Measurements from ENCODE around the gene MLLT6. TPM values are rescaled to one million over a fixed set of nuclear protein-coding genes. Genes with fewer than 3 reads are reported as not detected.

MLLT6 gene
- total RNA-seq, 1 experiment from 2014 or later, result 72.5 TPM

DNA sequence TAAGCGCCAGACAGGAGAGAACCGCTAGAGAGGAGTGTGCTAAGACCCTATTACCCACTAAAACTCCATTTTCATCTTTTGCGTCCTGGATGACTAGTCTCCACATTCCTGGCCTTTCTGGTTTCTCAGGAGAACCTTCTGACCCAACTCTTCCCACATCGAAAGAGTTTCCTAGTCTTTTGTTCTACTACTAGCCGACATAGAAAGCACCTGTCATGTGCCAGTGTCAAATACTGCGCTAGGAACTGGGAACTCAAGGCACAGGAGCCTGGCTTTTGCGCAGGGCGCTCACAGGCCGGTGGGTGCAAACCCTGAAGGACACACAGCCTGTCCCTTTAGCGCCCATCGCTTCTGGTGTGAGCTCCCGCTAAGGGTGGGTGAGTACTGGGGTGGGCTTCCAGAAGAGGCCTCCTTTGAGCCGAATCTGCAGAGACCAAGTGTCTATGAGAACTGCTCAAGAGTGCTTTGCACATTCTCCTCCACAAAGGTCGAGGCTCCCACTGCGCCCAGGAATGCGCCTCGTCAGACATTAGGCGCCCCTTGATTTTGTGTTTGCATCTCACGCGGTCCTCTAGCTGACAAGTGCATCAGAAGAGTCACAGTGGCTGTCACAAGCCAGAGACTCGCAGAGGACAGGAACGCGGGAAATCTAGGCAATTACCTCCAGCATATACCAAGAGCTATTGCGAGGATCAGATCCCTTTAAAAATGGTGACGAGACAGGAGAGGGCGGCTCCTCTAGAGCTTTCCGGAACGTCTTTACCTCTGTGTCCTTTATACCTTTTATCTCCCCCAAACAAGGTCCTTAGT is 45.4 kb downstream of the MLLT6 start:
- Mint-ChIP-seq H3K4me1 (ENCODE audit: low read depth, unreplicated experiment) (peaks cover 30% of the 10 kb centered on the region), H3K9me3 (ENCODE audit: unreplicated experiment) (no peaks in the 10 kb centered on the region), H3K36me3 (ENCODE audit: insufficient read depth, unreplicated experiment) (peaks cover 56% of the 10 kb centered on the region), H3K4me3 (ENCODE audit: unreplicated experiment) (peak overlapping the region; percentile 79), H3K27ac (ENCODE audit: unreplicated experiment) (peak overlapping the region; percentile 80), H3K27me3 (ENCODE audit: insufficient read depth, unreplicated experiment) (peaks cover 2% of the 10 kb centered on the region)
- Histone ChIP-seq H3K9me3 (no peaks in the 10 kb centered on the region), H3K27me3 (replicated peaks; ENCODE audit: control insufficient read depth, insufficient read depth, low read length) (no peaks in the 10 kb centered on the region), H3K4me1 (peaks cover 29% of the 10 kb centered on the region), H3K36me3 (ENCODE audit: control insufficient read depth, insufficient read depth, low read length) (no peaks in the 10 kb centered on the region; the same call in 1 of the 2 replicates), H3K4me3 (ENCODE audit: low read depth, low read length) (peak overlapping the region; percentile 90)
- DNase-seq, result no peak
- intact Hi-C loops (cut with micrococcal nuclease; ENCODE audit: unreplicated experiment), result loop anchor here (5.0 kb wide), 1 partner anchor 402 kb away; the partner anchor contains the start of gene PLXDC1
- BruUV-seq (replicated peaks), result no TSS peak
- TF ChIP-seq, protein P1, sequence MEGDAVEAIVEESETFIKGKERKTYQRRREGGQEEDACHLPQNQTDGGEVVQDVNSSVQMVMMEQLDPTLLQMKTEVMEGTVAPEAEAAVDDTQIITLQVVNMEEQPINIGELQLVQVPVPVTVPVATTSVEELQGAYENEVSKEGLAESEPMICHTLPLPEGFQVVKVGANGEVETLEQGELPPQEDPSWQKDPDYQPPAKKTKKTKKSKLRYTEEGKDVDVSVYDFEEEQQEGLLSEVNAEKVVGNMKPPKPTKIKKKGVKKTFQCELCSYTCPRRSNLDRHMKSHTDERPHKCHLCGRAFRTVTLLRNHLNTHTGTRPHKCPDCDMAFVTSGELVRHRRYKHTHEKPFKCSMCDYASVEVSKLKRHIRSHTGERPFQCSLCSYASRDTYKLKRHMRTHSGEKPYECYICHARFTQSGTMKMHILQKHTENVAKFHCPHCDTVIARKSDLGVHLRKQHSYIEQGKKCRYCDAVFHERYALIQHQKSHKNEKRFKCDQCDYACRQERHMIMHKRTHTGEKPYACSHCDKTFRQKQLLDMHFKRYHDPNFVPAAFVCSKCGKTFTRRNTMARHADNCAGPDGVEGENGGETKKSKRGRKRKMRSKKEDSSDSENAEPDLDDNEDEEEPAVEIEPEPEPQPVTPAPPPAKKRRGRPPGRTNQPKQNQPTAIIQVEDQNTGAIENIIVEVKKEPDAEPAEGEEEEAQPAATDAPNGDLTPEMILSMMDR (IDR thresholded peaks at IDR 0.05; ENCODE audit: insufficient read depth in 1 of 2, low read depth in 1 of 2, low read length in 1 of 2, severe bottlenecking in 1 of 2, unreplicated experiment in 1 of 2), result no peak
- POLR2A ChIA-PET, result interaction anchor here (0.6 kb wide), 3 partner anchors 44 to 403 kb away, joined by 3 to 4 read pairs (median 3); no protein-coding TSS in a partner anchor
- CTCF ChIA-PET, result no interaction called here

DNA sequence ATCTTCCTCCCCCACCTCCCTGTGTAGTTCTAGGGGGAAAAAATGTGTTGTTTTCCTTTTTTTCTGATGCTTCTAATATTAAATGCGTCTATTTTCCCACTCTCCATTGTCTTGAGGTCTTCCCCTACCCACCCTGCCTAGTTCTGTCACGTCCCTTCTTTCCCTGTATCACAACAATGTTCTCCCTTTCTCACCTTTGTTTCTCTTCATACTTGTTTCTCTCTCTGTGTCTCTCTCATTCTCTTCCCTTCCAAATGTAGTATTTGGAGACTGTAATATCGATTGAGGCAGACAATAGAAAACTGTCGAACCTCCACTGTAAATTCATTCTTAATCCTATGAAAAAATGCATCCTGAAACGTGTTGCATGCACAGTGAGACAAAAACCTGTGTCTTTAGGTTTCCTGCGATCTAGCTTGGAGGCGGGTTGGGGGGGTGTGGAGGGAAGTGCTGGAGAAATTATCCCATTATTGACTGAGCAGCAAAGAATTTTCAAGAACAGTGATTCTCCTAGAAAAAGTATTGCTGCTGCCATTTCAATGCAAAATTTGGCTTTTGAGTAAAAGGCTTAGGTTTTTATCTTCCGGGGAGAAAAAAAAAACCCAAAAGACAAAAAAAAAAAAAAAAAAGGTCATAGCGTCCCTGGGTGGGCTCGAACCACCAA is 46.2 kb downstream of the MLLT6 start:
- peak overlapping the region; percentile 80 for H3K27ac Mint-ChIP-seq (ENCODE audit: unreplicated experiment)
- H3K4me1 Mint-ChIP-seq (ENCODE audit: low read depth, unreplicated experiment), result peaks cover 25% of the 10 kb centered on the region
- no peaks in the 10 kb centered on the region; the same call in 1 of the 2 replicates for H3K36me3 ChIP-seq (ENCODE audit: control insufficient read depth, insufficient read depth, low read length)
- peaks cover 58% of the 10 kb centered on the region for H3K36me3 Mint-ChIP-seq (ENCODE audit: insufficient read depth, unreplicated experiment)
- BruUV-seq (replicated peaks), result no TSS peak
- H3K9me3 ChIP-seq, result no peaks in the 10 kb centered on the region
- no peak for DNase-seq
- ChIA-PET CTCF (interaction anchor here (0.7 to 1.2 kb wide), 3 partner anchors 74 to 222 kb away, joined by 4 read pairs; no protein-coding TSS in a partner anchor), POLR2A (interaction anchor here (0.6 to 1.2 kb wide), 3 partner anchors 43 to 403 kb away, joined by 3 to 4 read pairs (median 3); no protein-coding TSS in a partner anchor)
- peaks cover 2% of the 10 kb centered on the region for H3K27me3 Mint-ChIP-seq (ENCODE audit: insufficient read depth, unreplicated experiment)
- H3K4me3 ChIP-seq (ENCODE audit: low read depth, low read length), result peak overlapping the region; percentile 90
- no peaks in the 10 kb centered on the region for H3K27me3 ChIP-seq (replicated peaks; ENCODE audit: control insufficient read depth, insufficient read depth, low read length)
- H3K9me3 Mint-ChIP-seq (ENCODE audit: unreplicated experiment), result no peaks in the 10 kb centered on the region
- TF ChIP-seq, protein P1 (IDR thresholded peaks at IDR 0.05; ENCODE audit: insufficient read depth in 1 of 2, low read depth in 1 of 2, low read length in 1 of 2, severe bottlenecking in 1 of 2, unreplicated experiment in 1 of 2), result no peak
- intact Hi-C loops (cut with micrococcal nuclease; ENCODE audit: unreplicated experiment), result loop anchor here (5.0 kb wide), 1 partner anchor 401 kb away; the partner anchor contains the start of gene PLXDC1
- H3K4me3 Mint-ChIP-seq (ENCODE audit: unreplicated experiment), result peak overlapping the region; percentile 79
- peaks cover 22% of the 10 kb centered on the region for H3K4me1 ChIP-seq

DNA sequence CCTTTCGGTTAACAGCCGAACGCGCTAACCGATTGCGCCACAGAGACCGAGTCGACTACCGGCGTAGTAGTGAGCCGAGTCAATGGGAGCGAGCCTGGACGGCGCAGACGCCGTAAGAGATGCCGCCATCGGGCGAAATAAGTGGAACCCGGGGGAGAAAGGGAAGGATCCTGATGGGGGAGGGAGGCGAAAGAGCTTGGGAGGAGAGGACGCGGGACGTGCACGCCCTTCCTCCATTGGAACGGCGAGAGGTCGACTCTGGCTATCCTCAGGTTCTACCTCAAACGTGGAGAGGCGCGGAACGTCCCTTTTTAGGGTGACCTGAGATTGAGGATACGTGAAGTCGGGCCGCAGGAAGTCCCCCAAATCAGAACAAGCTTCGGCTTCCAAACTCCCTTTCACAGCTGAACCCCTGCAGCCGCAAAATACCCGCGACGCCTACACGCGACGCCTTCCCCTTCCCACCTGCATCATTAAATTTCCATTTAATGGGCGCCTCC is 46.8 kb downstream of the MLLT6 start:
- intact Hi-C loops (cut with micrococcal nuclease; ENCODE audit: unreplicated experiment), result loop anchor here (1.0 to 5.0 kb wide), 2 partner anchors 47 to 400 kb away; partner anchors contain the start of genes PIP4K2B and PLXDC1
- ChIA-PET CTCF (interaction anchor here (0.7 to 1.2 kb wide), 3 partner anchors 75 to 221 kb away, joined by 4 read pairs; no protein-coding TSS in a partner anchor), POLR2A (interaction anchor here (0.6 to 1.2 kb wide), 3 partner anchors 102 to 242 kb away, joined by 3 to 7 read pairs (median 3); partner anchors contain the start of gene RPL23)
- peaks cover 19% of the 10 kb centered on the region for H3K4me1 Mint-ChIP-seq (ENCODE audit: low read depth, unreplicated experiment)
- H3K27ac Mint-ChIP-seq (ENCODE audit: unreplicated experiment), result peak overlapping the region; percentile 80
- Histone ChIP-seq H3K9me3 (no peaks in the 10 kb centered on the region), H3K4me3 (ENCODE audit: low read depth, low read length) (peak overlapping the region; percentile 90), H3K4me1 (peaks cover 16% of the 10 kb centered on the region), H3K36me3 (ENCODE audit: control insufficient read depth, insufficient read depth, low read length) (no peaks in the 10 kb centered on the region; the same call in 1 of the 2 replicates), H3K27me3 (replicated peaks; ENCODE audit: control insufficient read depth, insufficient read depth, low read length) (no peaks in the 10 kb centered on the region)
- peak; percentile 85 to 91 for DNase-seq
- BruUV-seq (replicated peaks), result TSS peak; percentile 58
- TF ChIP-seq, protein P1 (IDR thresholded peaks at IDR 0.05; ENCODE audit: insufficient read depth in 1 of 2, low read depth in 1 of 2, low read length in 1 of 2, severe bottlenecking in 1 of 2, unreplicated experiment in 1 of 2), result no peak
- H3K27me3 Mint-ChIP-seq (ENCODE audit: insufficient read depth, unreplicated experiment), result peaks cover 2% of the 10 kb centered on the region
- no peaks in the 10 kb centered on the region for H3K9me3 Mint-ChIP-seq (ENCODE audit: unreplicated experiment)
- peak overlapping the region; percentile 79 for H3K4me3 Mint-ChIP-seq (ENCODE audit: unreplicated experiment)
- H3K36me3 Mint-ChIP-seq (ENCODE audit: insufficient read depth, unreplicated experiment), result peaks cover 62% of the 10 kb centered on the region

All from Caco-2 (cell line).